Retinal pigment epithelial cell (primary cell): ENCODE results near the gene TBCD.

Source experiments
- DNase-seq: peaks from one replicate; pipeline ENCODE4 v3.0.0-alpha.2; 2010; ENCODE audit warnings: low read depth
- H3K4me3 ChIP-seq: 2 replicates; pipeline ENCODE4 v1.5.1; 2011; ENCODE audit warnings: mild to moderate bottlenecking, low read length, control low read depth, moderate library complexity
- TF ChIP-seq, protein P1 (sequence below): conservative IDR thresholded peaks from 2 replicates; pipeline ENCODE4 v1.5.1; 2011; ENCODE audit warnings: low read depth, low read length, control low read depth, inconsistent platforms

The TBCD gene

DNA sequence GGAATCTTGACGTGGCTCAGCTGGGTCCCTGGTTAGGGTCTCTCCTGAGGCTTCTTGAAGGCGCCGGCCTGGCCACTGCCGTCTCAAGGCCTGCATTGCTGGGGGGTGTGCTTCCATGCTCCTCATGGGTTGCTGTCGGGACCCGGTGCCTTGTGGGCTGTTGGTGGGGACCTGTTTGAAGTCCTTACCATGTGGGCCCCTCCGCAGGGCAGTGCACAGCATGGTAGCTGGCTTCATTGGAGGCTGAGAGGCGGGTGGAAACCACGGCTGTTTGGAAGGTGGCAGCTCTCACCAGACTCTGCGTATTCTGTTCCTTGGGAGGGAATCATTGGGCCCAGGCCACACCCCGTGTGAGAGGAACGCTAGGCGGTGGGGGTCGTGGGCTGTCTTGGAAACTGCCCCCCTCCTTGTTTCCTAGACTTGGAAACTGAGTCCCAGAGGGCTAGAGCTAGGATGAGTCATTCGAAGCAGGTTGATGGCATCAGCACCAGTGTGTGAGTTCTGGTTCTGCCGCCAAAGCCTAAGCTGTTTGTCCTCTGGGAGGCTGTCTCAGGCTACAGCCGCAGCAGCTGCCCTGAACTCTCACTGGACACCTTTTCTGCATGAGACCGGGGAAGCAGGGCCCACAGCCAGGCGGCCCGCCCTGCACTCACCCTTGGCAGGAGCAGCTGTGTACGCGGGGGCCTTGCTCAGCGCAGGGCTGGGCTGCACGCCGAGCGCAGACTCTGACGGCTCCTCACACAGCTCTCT is 52.8 kb downstream of the TBCD start:
- DNase-seq: no peak
- TF ChIP-seq, protein P1, sequence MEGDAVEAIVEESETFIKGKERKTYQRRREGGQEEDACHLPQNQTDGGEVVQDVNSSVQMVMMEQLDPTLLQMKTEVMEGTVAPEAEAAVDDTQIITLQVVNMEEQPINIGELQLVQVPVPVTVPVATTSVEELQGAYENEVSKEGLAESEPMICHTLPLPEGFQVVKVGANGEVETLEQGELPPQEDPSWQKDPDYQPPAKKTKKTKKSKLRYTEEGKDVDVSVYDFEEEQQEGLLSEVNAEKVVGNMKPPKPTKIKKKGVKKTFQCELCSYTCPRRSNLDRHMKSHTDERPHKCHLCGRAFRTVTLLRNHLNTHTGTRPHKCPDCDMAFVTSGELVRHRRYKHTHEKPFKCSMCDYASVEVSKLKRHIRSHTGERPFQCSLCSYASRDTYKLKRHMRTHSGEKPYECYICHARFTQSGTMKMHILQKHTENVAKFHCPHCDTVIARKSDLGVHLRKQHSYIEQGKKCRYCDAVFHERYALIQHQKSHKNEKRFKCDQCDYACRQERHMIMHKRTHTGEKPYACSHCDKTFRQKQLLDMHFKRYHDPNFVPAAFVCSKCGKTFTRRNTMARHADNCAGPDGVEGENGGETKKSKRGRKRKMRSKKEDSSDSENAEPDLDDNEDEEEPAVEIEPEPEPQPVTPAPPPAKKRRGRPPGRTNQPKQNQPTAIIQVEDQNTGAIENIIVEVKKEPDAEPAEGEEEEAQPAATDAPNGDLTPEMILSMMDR: no peak
- H3K4me3 ChIP-seq: no peak overlapping the region

DNA sequence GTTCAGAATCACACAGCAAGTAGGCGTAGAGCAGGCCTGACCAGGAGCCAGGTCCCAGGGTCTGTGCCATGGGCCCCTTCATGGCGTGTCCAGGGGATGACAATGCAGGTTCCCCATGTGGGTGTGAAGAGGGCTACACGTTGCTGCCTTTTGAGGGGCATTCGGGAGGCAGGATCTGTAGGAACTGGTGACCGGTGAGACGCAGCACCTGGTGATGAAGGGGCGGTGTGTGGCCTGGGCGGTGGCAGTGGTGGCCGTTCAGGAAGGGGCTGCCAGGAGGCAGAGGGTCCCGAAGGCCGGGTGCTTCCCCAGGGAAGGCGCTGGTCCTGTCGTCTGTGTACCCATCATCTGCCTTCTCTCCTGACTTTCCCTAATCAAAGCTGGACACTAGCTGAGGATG is 53.4 kb downstream of the TBCD start:
- TF ChIP-seq, protein P1: no peak
- no peak for DNase-seq
- no peak overlapping the region for H3K4me3 ChIP-seq

DNA sequence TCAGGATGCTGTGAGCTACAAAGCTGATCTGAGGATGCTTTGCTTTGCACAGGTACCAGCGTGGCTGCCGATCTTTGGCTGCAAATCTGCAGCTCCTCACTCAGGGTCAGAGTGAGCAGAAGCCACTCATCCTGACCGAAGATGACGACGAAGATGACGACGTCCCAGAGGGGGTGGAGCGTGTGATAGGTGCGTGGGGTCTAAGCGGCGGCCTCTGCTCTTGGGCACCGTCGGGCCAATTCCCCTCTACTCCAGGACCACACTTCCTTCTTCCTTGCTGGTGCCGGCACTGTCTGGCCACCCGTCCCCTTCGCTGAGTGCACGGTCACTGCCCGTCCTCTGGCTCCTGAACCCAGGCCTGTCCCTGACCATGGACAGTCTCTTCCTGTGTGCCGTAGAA is 54.0 kb downstream of the TBCD start:
- DNase-seq: no peak
- TF ChIP-seq, protein P1: no peak
- no peak overlapping the region for H3K4me3 ChIP-seq

DNA sequence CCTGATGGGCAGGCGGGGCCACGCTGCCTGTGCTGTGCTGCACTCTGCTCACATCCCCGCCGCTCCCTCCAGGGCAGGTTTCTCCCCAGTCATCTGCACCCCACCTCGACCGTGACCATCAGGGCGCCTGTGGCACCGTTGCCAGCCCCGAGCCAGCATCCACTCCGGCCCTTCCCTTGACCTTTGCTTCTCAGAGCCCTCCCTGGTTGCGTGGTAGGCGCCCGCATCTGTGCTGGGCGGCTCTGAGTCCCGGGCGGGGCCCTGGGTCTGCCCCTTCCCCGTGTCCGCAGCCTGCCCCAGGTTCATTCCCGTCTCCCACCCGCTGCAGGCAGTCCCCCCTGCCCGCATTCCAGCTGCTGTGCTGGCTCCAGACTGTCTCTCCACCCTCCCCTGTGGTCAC is 54.8 kb downstream of the TBCD start:
- TF ChIP-seq, protein P1: no peak
- no peak overlapping the region for H3K4me3 ChIP-seq
- DNase-seq: no peak

DNA sequence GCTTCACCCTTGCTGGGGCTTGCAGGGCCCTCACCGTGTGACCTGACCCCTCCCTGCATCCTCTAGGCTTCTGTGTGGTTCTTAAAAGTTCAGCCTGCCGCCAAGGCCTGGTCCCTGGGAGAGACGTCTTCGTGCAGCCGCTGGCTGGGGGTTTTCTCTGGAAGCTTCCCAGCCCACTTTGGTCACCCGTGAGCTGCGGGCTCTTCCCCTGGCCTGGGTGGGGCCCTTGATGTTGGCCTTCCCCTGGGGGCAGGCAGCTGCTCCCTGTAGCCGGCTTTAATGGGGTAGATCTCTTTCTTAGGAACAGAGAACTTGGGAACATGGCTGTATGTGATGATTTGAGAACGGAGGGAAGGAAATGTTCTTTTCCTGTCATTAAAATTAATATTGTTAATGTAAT is 55.2 kb downstream of the TBCD start:
- TF ChIP-seq, protein P1: no peak
- no peak for DNase-seq
- H3K4me3 ChIP-seq: no peak overlapping the region

DNA sequence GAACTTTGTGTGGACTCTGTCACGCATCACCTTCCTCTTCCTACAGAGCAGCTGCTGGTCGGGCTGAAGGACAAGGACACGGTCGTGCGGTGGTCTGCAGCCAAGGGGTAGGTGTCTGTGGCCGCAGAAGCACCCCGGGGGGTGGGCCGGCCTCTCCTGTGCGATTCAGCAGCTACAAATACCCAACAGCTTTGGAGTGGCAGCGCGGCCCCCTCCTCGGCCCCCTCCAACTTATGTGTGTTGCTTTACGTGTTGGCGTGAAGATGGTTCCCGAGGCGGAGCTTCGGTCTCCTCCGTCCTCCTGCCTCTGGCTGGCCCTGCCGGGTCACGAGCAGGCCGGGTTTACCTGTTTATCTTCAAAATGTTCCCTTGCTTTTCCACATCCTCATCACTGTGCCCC is 55.7 kb downstream of the TBCD start:
- TF ChIP-seq, protein P1: no peak
- DNase-seq: no peak

DNA sequence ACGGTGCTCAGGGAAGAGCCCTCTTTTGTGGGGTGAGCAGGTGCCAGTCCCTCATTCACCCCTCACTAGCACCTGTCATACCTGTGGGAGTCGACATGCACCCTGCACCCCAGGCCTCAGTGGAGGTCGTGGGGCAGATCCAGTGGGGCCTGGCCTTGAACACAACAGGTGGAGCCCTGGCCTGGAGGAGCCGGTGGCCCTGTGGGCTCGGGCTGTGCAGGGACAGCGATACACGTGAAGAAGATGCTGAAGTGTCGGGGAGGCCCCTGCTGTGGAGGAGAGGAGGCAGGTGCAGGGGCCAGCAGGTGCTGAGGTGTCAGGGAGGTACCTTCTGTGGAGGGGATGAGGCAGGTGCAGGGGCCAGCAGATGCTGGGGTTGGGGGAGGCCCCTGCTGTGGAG is 56.1 kb downstream of the TBCD start:
- no peak for DNase-seq
- TF ChIP-seq, protein P1: no peak
- H3K4me3 ChIP-seq: no peak overlapping the region

More for the DNA sequence above, 55.7 kb downstream of the TBCD start:
- H3K4me3 ChIP-seq: no peak overlapping the region
